Left colon (tissue), 2 donors: ENCODE measurements around the gene TMEM217. TPM values are rescaled to one million over a fixed set of nuclear protein-coding genes. Genes with fewer than 3 reads are reported as not detected.

ENCODE experiments used
- total RNA-seq, 2 donors: library from RNA; stranded (reverse); fragmentation: NEBNext Ultra II Directional; extraction: Animal tissue kit (Norgen Biotek cat#: 25700); gene quantifications; one replicate each; pipeline ENCODE4 v1.2.1, GENCODE V29; 2021
- donor health status: DM: no; HTN: no; CAD: no.
- donor health status: DM: yes; HTN: yes; CAD: no.

Gene TMEM217
- total RNA-seq, 2 donors from 2014 or later: 1.4 to 4.0 TPM

Other genes starting within 250 kb of the TMEM217 start
- gene PIM1, start 88.0 kb downstream of the TMEM217 start, total RNA-seq: 10 to 100 TPM; 27.1 to 37.0 TPM
- gene TBC1D22B, start 372 bp downstream of the TMEM217 start, total RNA-seq: 10 to 100 TPM; 13.4 TPM
- gene RNF8, start 95.8 kb upstream of the TMEM217 start, total RNA-seq: 10 to 100 TPM; 11.9 to 12.5 TPM
- gene CMTR1, start 175.1 kb upstream of the TMEM217 start, total RNA-seq: 10 to 100 TPM; 21.6 to 26.2 TPM
- gene CCDC167, start 241.7 kb upstream of the TMEM217 start, total RNA-seq: 10 to 100 TPM in 1 of 2 donors, 1 to 10 TPM in 1; 8.7 to 11.0 TPM